Measurements from ENCODE around the gene WDR13. TPM values are rescaled to one million over a fixed set of nuclear protein-coding genes. Genes with fewer than 3 reads are reported as not detected.
A peak's percentile ranks its signal among the peaks of the same experiment; 100 is the strongest.

WDR13 gene
- total and polyA plus RNA-seq, 7 experiments from 2014 or later = 27.5 to 66.9 (median 51.6) TPM

- H3K4me3 ChIP-seq (ENCODE audit: low read length) = no peak overlapping the region
- H3K36me3 ChIP-seq (ENCODE audit: control insufficient read depth in 2 of 3, insufficient read depth in 3 of 3, low read length in 3 of 3) = peaks cover 25 to 52% (median 27%) of the 10 kb centered on the region in 3 experiments
- peaks cover 6 to 32% (median 27%) of the 10 kb centered on the region in 7 donors for H3K4me1 Mint-ChIP-seq
- intact Hi-C loops (cut with micrococcal nuclease) = loop anchor here in 1 of 2 donors (10.0 kb wide), 1 partner anchor 921 kb away; the partner anchor contains the start of genes ELK1 and UXT
- peaks cover 0 to 32% (median 14%) of the 10 kb centered on the region in 5 donors for H3K36me3 Mint-ChIP-seq
- H3K27me3 Mint-ChIP-seq = no peaks in the 10 kb centered on the region
- H3K27ac Mint-ChIP-seq = peak overlapping the region in 8 of 9 donors; percentile 14 to 100 (median 62)
- peak overlapping the region; percentile 12 to 100 (median 92) for H3K4me3 Mint-ChIP-seq
- H3K9me3 ChIP-seq (ENCODE audit: control insufficient read depth in 2 of 3, low read length in 3 of 3) = no peaks in the 10 kb centered on the region
- POLR2A ChIA-PET = interaction anchor here (1.0 to 2.5 kb wide), 2 partner anchors 22 to 382 kb away, joined by 4 to 12 read pairs; partner anchors contain the start of gene OTUD5
- peaks cover 16 to 20% of the 10 kb centered on the region in 2 donors for H3K4me1 ChIP-seq (ENCODE audit: control insufficient read depth in 2 of 2, insufficient read depth in 2 of 2, low read length in 2 of 2)
- DNase-seq = no peak
- H3K27me3 ChIP-seq (ENCODE audit: control insufficient read depth in 2 of 2, insufficient read depth in 2 of 2, low read length in 2 of 2) = no peaks in the 10 kb centered on the region
- H3K9me3 Mint-ChIP-seq = peaks cover 0 to 3% (median 0%) of the 10 kb centered on the region in 11 donors
- H3K27ac ChIP-seq (ENCODE audit: low read depth, low read length) = peak overlapping the region; percentile 99
- no peak for ATAC-seq
- CTCF ChIA-PET = no interaction called here
Measured at GRCh38 chrX:48576108-48576507, 21.2 kb upstream of the WDR13 start.

GRCh38 chrX:48578661-48579128, 18.6 kb upstream of the WDR13 start:
- peaks cover 0 to 3% (median 0%) of the 10 kb centered on the region in 11 donors for H3K9me3 Mint-ChIP-seq
- intact Hi-C loops (cut with micrococcal nuclease) = loop anchor here in 1 of 2 donors (10.0 kb wide), 1 partner anchor 924 kb away; the partner anchor contains the start of genes ELK1 and UXT
- CTCF ChIA-PET = no interaction called here
- H3K4me3 ChIP-seq (ENCODE audit: low read length) = no peak overlapping the region
- H3K27me3 ChIP-seq (ENCODE audit: control insufficient read depth in 2 of 2, insufficient read depth in 2 of 2, low read length in 2 of 2) = no peaks in the 10 kb centered on the region
- POLR2A ChIA-PET = interaction anchor here (0.8 to 1.1 kb wide), 3 partner anchors 12 to 223 kb away, joined by 3 to 4 read pairs (median 3); partner anchors contain the start of gene HDAC6
- H3K36me3 ChIP-seq (ENCODE audit: control insufficient read depth in 2 of 3, insufficient read depth in 3 of 3, low read length in 3 of 3) = peaks cover 25 to 52% (median 27%) of the 10 kb centered on the region in 3 experiments
- peaks cover 6 to 36% (median 25%) of the 10 kb centered on the region in 7 donors for H3K4me1 Mint-ChIP-seq
- H3K27me3 Mint-ChIP-seq = no peaks in the 10 kb centered on the region
- H3K36me3 Mint-ChIP-seq = peaks cover 0 to 32% (median 14%) of the 10 kb centered on the region in 5 donors
- no peak overlapping the region for H3K4me3 Mint-ChIP-seq
- ATAC-seq (no peak), DNase-seq (peak in 1 of 9 donors; percentile 8)
- H3K4me1 ChIP-seq (ENCODE audit: control insufficient read depth in 2 of 2, insufficient read depth in 2 of 2, low read length in 2 of 2) = peaks cover 18 to 23% of the 10 kb centered on the region in 2 donors
- H3K27ac ChIP-seq (ENCODE audit: low read depth, low read length) = no peak overlapping the region
- no peaks in the 10 kb centered on the region for H3K9me3 ChIP-seq (ENCODE audit: control insufficient read depth in 2 of 3, low read length in 3 of 3)
- H3K27ac Mint-ChIP-seq = peak overlapping the region in 5 of 9 donors; percentile 5 to 85 (median 54)

- ChIA-PET CTCF (no interaction called here), POLR2A (interaction anchor here (0.6 to 1.1 kb wide), 4 partner anchors 12 to 310 kb away, joined by 3 to 4 read pairs (median 3); partner anchors contain the start of gene HDAC6)
- Mint-ChIP-seq H3K36me3 (peaks cover 0 to 28% (median 13%) of the 10 kb centered on the region in 5 donors), H3K27ac (peak overlapping the region in 2 of 9 donors; percentile 9 to 54), H3K4me3 (no peak overlapping the region), H3K9me3 (peaks cover 0 to 3% (median 0%) of the 10 kb centered on the region in 11 donors), H3K4me1 (peaks cover 6 to 30% (median 21%) of the 10 kb centered on the region in 7 donors), H3K27me3 (no peaks in the 10 kb centered on the region)
- no peak for DNase-seq
- ATAC-seq = no peak
- no peak overlapping the region for H3K4me3 ChIP-seq (ENCODE audit: low read length)
- no peak overlapping the region for H3K27ac ChIP-seq (ENCODE audit: low read depth, low read length)
- intact Hi-C loops (cut with micrococcal nuclease) = loop anchor here in 1 of 2 donors (10.0 kb wide), 1 partner anchor 924 kb away; the partner anchor contains the start of genes ELK1 and UXT
- no peaks in the 10 kb centered on the region for H3K27me3 ChIP-seq (ENCODE audit: control insufficient read depth in 2 of 2, insufficient read depth in 2 of 2, low read length in 2 of 2)
- peaks cover 25 to 52% (median 27%) of the 10 kb centered on the region in 3 experiments for H3K36me3 ChIP-seq (ENCODE audit: control insufficient read depth in 2 of 3, insufficient read depth in 3 of 3, low read length in 3 of 3)
- H3K9me3 ChIP-seq (ENCODE audit: control insufficient read depth in 2 of 3, low read length in 3 of 3) = no peaks in the 10 kb centered on the region
- H3K4me1 ChIP-seq (ENCODE audit: control insufficient read depth in 2 of 2, insufficient read depth in 2 of 2, low read length in 2 of 2) = peaks cover 15 to 23% of the 10 kb centered on the region in 2 donors
Measured at GRCh38 chrX:48579259-48579658, 18.0 kb upstream of the WDR13 start.

GRCh38 chrX:48580662-48581061, 16.6 kb upstream of the WDR13 start:
- Mint-ChIP-seq H3K9me3 (no peaks in the 10 kb centered on the region), H3K27me3 (no peaks in the 10 kb centered on the region), H3K36me3 (peaks cover 0 to 19% (median 5%) of the 10 kb centered on the region in 5 donors), H3K27ac (no peak overlapping the region), H3K4me3 (no peak overlapping the region), H3K4me1 (peaks cover 2 to 26% (median 16%) of the 10 kb centered on the region in 7 donors)
- H3K27ac ChIP-seq (ENCODE audit: low read depth, low read length) = no peak overlapping the region
- peaks cover 7 to 16% of the 10 kb centered on the region in 2 donors for H3K4me1 ChIP-seq (ENCODE audit: control insufficient read depth in 2 of 2, insufficient read depth in 2 of 2, low read length in 2 of 2)
- DNase-seq (no peak), ATAC-seq (no peak)
- no peaks in the 10 kb centered on the region for H3K9me3 ChIP-seq (ENCODE audit: control insufficient read depth in 2 of 3, low read length in 3 of 3)
- ChIA-PET CTCF (no interaction called here), POLR2A (no interaction called here)
- H3K4me3 ChIP-seq (ENCODE audit: low read length) = no peak overlapping the region
- intact Hi-C loops (cut with micrococcal nuclease) = no loop called here
- H3K36me3 ChIP-seq (ENCODE audit: control insufficient read depth in 2 of 3, insufficient read depth in 3 of 3, low read length in 3 of 3) = peaks cover 20 to 42% (median 23%) of the 10 kb centered on the region in 3 experiments
- no peaks in the 10 kb centered on the region for H3K27me3 ChIP-seq (ENCODE audit: control insufficient read depth in 2 of 2, insufficient read depth in 2 of 2, low read length in 2 of 2)

GRCh38 chrX:48584698-48585097, 12.6 kb upstream of the WDR13 start:
- peaks cover 0 to 3% (median 0%) of the 10 kb centered on the region in 5 donors for H3K36me3 Mint-ChIP-seq
- ChIA-PET POLR2A (no interaction called here), CTCF (no interaction called here)
- no peak for ATAC-seq
- Histone ChIP-seq H3K4me1 (ENCODE audit: control insufficient read depth in 2 of 2, insufficient read depth in 2 of 2, low read length in 2 of 2) (peaks cover 0 to 7% of the 10 kb centered on the region in 2 donors), H3K4me3 (ENCODE audit: low read length) (no peak overlapping the region), H3K27me3 (ENCODE audit: control insufficient read depth in 2 of 2, insufficient read depth in 2 of 2, low read length in 2 of 2) (no peaks in the 10 kb centered on the region), H3K36me3 (ENCODE audit: control insufficient read depth in 2 of 3, insufficient read depth in 3 of 3, low read length in 3 of 3) (peaks cover 0 to 5% (median 0%) of the 10 kb centered on the region in 3 experiments), H3K27ac (ENCODE audit: low read depth, low read length) (no peak overlapping the region), H3K9me3 (ENCODE audit: control insufficient read depth in 2 of 3, low read length in 3 of 3) (no peaks in the 10 kb centered on the region)
- intact Hi-C loops (cut with micrococcal nuclease) = no loop called here
- H3K9me3 Mint-ChIP-seq = no peaks in the 10 kb centered on the region
- no peak overlapping the region for H3K27ac Mint-ChIP-seq
- peaks cover 0 to 3% (median 0%) of the 10 kb centered on the region in 5 donors for H3K27me3 Mint-ChIP-seq
- H3K4me3 Mint-ChIP-seq = no peak overlapping the region
- DNase-seq = no peak
- H3K4me1 Mint-ChIP-seq = peaks cover 0 to 11% (median 2%) of the 10 kb centered on the region in 7 donors

- Histone ChIP-seq H3K27me3 (ENCODE audit: control insufficient read depth in 2 of 2, insufficient read depth in 2 of 2, low read length in 2 of 2) (no peaks in the 10 kb centered on the region), H3K4me3 (ENCODE audit: low read length) (no peak overlapping the region), H3K9me3 (ENCODE audit: control insufficient read depth in 2 of 3, low read length in 3 of 3) (no peaks in the 10 kb centered on the region), H3K36me3 (ENCODE audit: control insufficient read depth in 2 of 3, insufficient read depth in 3 of 3, low read length in 3 of 3) (no peaks in the 10 kb centered on the region), H3K4me1 (ENCODE audit: control insufficient read depth in 2 of 2, insufficient read depth in 2 of 2, low read length in 2 of 2) (no peaks in the 10 kb centered on the region), H3K27ac (ENCODE audit: low read depth, low read length) (no peak overlapping the region)
- Mint-ChIP-seq H3K9me3 (no peaks in the 10 kb centered on the region), H3K27ac (no peak overlapping the region), H3K4me1 (peaks cover 0 to 4% (median 0%) of the 10 kb centered on the region in 7 donors), H3K27me3 (peaks cover 0 to 3% (median 0%) of the 10 kb centered on the region in 5 donors), H3K4me3 (no peak overlapping the region), H3K36me3 (no peaks in the 10 kb centered on the region)
- ChIA-PET CTCF (no interaction called here), POLR2A (no interaction called here)
- ATAC-seq (no peak), DNase-seq (no peak)
- intact Hi-C loops (cut with micrococcal nuclease) = loop anchor here in 1 of 2 donors (10.0 kb wide), 1 partner anchor 95 kb away; the partner anchor contains the start of gene WAS
Measured at GRCh38 chrX:48589482-48590162, 7.7 kb upstream of the WDR13 start.

Measured in naive thymus-derived CD4-positive, alpha-beta T cell (primary cell).